HFF-Myc (cell line): ENCODE data around the gene CEL.
A peak's percentile ranks its signal among the peaks of the same experiment; 100 is the strongest.
"Not testable (repeated sequence)": the region's sequence is repeated elsewhere in the genome, so short reads cannot be mapped to it uniquely, and the experiment has no call there.

Source experiments
- DNase-seq: peaks from one replicate; pipeline ENCODE4 v3.0.0-alpha.2; 2011; ENCODE audit warnings: low read depth; ENCODE audit errors: extremely low read depth
- H3K4me3 ChIP-seq: replicated peaks from 2 replicates; pipeline ENCODE4 v1.5.1; 2011; ENCODE audit warnings: low read depth, mild to moderate bottlenecking, control low read depth, low read length
- TF ChIP-seq, protein P1 (sequence below): IDR thresholded peaks from 2 replicates; pipeline ENCODE4 v1.5.1; 2012; ENCODE audit warnings: mild to moderate bottlenecking, low read depth, low read length, control low read depth; ENCODE audit errors: missing control alignments

The CEL gene

DNA sequence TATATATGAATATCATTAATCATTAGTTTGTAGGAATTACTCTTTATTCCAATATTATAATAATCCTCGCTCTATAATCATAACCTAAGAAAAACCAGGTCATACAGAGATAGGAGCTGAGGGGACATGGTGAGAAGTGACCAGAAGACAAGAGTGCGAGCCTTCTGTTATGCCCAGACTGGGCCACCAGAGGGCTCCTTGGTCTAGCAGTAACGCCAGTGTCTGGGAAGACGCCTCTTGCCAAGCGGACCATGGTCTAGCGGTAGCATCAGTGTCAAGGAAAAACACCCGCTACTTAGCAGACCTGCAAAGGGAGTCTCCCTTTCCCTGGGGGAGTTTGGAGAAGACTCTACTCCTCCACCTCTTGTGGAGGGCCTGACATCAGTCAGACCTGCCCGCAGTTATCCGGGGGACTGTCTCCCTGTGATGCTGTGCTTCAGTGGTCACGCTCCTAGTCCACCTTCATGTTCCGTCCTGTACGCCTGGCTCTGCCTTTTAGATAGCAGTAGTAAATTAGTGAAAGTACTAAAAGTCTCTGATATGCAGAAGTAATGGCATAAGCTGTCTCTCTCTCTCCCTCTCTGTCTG is 20.8 kb upstream of the CEL start:
- DNase-seq, H3K4me3 ChIP-seq: not testable (repeated sequence)
- TF ChIP-seq, protein P1, sequence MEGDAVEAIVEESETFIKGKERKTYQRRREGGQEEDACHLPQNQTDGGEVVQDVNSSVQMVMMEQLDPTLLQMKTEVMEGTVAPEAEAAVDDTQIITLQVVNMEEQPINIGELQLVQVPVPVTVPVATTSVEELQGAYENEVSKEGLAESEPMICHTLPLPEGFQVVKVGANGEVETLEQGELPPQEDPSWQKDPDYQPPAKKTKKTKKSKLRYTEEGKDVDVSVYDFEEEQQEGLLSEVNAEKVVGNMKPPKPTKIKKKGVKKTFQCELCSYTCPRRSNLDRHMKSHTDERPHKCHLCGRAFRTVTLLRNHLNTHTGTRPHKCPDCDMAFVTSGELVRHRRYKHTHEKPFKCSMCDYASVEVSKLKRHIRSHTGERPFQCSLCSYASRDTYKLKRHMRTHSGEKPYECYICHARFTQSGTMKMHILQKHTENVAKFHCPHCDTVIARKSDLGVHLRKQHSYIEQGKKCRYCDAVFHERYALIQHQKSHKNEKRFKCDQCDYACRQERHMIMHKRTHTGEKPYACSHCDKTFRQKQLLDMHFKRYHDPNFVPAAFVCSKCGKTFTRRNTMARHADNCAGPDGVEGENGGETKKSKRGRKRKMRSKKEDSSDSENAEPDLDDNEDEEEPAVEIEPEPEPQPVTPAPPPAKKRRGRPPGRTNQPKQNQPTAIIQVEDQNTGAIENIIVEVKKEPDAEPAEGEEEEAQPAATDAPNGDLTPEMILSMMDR, result peak; percentile 66

DNA sequence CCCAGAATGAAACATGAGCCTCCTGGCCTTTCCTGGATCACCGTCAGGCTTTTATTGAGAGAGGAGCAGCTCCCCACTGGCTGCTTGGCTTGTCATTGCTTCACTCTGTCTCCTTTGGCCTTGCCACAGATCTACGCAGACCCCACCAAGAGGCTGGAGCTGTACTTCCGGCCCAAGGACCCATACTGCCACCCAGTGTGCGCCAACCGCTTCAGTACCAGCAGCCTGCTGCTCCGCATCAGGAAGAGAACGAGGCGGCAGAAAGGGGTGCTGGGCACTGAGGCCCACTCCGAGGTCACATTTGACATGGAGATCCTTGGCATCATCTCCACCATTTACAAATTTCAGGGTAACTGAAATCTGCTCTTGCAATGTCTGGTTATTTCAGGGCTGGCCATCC is 19.8 kb upstream of the CEL start:
- no peak overlapping the region for H3K4me3 ChIP-seq
- TF ChIP-seq, protein P1, result no peak
- DNase-seq, result no peak

DNA sequence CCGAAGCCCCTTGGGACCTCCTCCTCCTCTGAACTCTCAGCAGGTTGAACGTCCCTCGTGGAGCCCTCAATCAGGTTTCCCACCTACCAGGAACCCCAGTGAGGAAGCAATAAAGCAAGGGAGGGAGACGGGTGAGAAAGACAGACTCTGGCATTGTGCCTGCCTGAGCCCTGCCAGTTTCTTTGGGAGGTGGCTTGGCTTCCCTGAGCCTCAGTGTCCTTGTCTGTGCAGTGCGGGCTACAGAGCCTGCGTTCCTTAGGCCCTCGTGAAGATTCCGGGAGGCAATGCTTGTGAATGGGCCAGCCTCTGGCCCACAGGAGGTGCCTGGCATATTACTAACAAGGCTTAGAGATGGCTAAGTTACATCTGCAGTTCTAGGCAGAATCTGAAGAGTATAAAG is 19.1 kb upstream of the CEL start:
- TF ChIP-seq, protein P1, result no peak
- no peak for DNase-seq
- no peak overlapping the region for H3K4me3 ChIP-seq

DNA sequence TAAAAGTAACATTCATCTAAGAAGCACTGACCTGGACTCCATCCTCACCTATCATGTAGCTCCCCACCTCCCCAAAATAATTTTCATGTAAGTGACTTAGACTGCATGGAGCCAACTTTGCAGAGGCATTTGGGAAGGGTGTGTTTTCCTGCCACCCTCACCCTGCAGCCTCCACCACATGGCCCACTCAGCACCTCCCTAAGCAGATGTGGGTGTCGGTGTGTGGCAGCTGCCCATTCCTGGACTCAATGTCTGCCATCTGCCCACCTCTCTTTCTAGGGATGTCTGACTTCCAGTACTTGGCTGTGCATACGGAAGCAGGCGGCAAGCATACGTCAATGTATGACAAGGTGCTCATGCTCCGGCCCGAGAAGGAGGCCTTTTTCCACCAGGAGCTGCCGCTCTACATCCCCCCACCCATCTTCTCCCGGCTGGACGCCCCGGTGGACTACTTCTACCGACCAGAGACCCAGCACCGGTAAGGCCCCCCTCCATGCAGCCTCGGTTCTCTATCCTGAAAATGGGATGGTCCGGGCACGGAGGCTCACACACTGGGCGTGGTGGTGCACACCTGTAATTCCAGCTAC is 18.2 kb upstream of the CEL start:
- H3K4me3 ChIP-seq, result no peak overlapping the region
- no peak for DNase-seq
- TF ChIP-seq, protein P1, result no peak

DNA sequence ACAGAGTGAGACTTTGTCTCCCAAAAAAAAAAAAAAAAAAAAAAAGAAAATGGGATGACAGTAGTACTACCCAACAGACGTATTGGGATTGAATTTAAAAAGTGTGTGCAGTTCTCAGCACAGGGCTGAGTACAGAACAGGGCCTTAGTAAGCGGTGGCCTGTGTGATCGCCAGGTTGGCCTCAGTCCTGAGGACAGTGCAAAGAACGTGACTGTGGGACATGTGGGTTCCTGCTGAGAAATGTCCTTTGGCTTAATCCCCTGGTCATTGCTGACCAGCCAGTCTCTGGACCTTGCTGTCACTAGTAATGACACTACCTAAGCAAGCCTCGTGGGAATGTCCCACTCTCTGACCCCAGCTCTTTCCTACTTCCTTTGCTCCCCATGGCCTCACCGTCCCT is 17.7 kb upstream of the CEL start:
- no peak for DNase-seq
- no peak overlapping the region for H3K4me3 ChIP-seq
- TF ChIP-seq, protein P1, result no peak

DNA sequence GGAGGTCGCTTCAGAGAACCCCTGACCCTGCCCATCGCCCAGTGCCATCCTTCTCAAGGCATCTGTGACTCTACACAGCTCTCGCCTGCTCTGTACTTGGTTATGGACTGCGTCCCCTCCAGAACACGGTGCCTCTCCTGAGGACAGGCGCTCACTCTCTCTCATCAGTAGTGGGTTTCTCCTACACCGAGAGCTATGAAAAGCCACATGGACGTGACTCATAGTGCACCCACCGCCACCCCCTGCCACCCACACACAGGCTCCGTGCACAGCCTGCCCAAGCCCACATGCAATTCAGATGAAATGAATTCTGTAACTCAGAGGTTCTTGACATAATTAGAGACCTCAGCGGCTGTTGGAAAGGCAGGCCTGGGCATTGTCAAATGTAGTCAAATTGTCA is 17.1 kb upstream of the CEL start:
- H3K4me3 ChIP-seq, result no peak overlapping the region
- no peak for DNase-seq
- TF ChIP-seq, protein P1, result no peak

DNA sequence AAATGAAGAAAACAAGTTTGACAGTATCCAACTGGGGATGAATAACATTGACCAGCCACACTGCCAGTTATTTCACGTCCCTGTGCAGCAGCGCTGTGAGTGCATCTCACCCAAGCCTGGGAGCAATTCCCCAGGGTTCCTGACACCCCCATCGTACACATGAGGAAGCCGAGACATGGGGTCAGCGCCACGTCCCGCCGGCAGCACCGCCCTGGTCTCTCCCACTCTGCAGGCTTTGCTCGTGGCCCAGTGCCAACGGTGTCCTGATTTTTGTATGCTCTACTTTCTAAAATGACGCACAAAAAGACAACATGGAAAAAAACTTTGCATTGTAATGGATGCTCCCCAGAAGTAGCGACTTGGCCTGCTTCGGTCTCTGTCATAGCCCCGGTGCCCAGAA is 16.6 kb upstream of the CEL start:
- TF ChIP-seq, protein P1, result no peak
- H3K4me3 ChIP-seq, result no peak overlapping the region
- DNase-seq, result no peak
